Effector CD8-positive, alpha-beta T cell (primary cell): Measurements from ENCODE around the gene BHLHE41.

Experiments used
- DNase-seq: peaks from one replicate; lab custom pipeline; 2025; lab: John Stamatoyannopoulos, UW

The BHLHE41 gene

GRCh38 chr12:26134540-26134939, 9.7 kb upstream of the BHLHE41 start:
- no peak for DNase-seq

GRCh38 chr12:26133521-26133920, 8.7 kb upstream of the BHLHE41 start:
- no peak for DNase-seq

GRCh38 chr12:26132866-26133265, 8.0 kb upstream of the BHLHE41 start:
- DNase-seq: no peak

GRCh38 chr12:26131936-26132335, 7.1 kb upstream of the BHLHE41 start:
- no peak for DNase-seq

GRCh38 chr12:26130728-26131127, 5.9 kb upstream of the BHLHE41 start:
- DNase-seq: no peak

GRCh38 chr12:26128168-26128567, 3.3 kb upstream of the BHLHE41 start:
- no peak for DNase-seq

- DNase-seq: no peak
Observed at GRCh38 chr12:26127404-26127803, 2.6 kb upstream of the BHLHE41 start.

- no peak for DNase-seq
Observed at GRCh38 chr12:26126340-26127284, 1.8 kb upstream of the BHLHE41 start.

- no peak for DNase-seq
Observed at GRCh38 chr12:26125400-26126339, 833 bp upstream of the BHLHE41 start.

- DNase-seq: no peak
Observed at GRCh38 chr12:26123482-26123980, 1.3 kb downstream of the BHLHE41 start.

- no peak for DNase-seq
Observed at GRCh38 chr12:26122681-26123481, 2.0 kb downstream of the BHLHE41 start.

GRCh38 chr12:26122061-26122680, 2.7 kb downstream of the BHLHE41 start:
- DNase-seq: no peak

GRCh38 chr12:26121323-26122060, 3.3 kb downstream of the BHLHE41 start:
- no peak for DNase-seq

- no peak for DNase-seq
Observed at GRCh38 chr12:26120561-26121274, 4.1 kb downstream of the BHLHE41 start.

- DNase-seq: no peak
Observed at GRCh38 chr12:26119391-26119989, 5.3 kb downstream of the BHLHE41 start.

GRCh38 chr12:26118308-26118707, 6.5 kb downstream of the BHLHE41 start:
- no peak for DNase-seq

- no peak for DNase-seq
Observed at GRCh38 chr12:26116829-26117715, 7.8 kb downstream of the BHLHE41 start.

- DNase-seq: no peak
Observed at GRCh38 chr12:26114720-26115401, 10.0 kb downstream of the BHLHE41 start.
